HPDE6-E6E7 (cell line): ENCODE results near the gene CIBAR2.
"Not testable (repeated sequence)": the region's sequence is repeated elsewhere in the genome, so short reads cannot be mapped to it uniquely, and the experiment has no call there.

ENCODE experiments used
- DNase-seq: peaks from one replicate; pipeline ENCODE4 v3.0.0; 2011; ENCODE audit warnings: missing footprints; ENCODE audit errors: extremely low spot score

The CIBAR2 gene

GRCh38 chr16:85062845-85063244 is 49.4 kb downstream of the CIBAR2 start:
- DNase-seq = no peak

DNA sequence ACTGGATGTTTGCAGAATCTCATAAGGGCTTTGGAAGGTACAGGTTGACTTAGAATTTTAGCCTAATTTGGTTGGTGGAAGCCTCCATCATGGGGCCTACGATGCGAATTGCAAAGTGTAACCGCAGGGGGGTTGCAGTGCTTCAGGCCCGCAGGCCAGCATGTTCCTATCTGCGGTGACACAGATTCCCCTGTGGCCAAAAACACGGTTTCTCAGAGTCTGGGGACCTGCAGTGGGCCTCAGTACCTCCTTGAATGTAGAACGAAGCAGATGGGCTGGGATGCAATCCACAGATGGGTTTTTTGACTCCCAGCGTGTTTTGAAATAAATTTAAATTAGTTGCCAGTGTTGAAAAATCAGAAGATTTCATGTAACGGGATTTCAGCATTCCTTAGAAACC is 49.9 kb downstream of the CIBAR2 start:
- no peak for DNase-seq

DNA sequence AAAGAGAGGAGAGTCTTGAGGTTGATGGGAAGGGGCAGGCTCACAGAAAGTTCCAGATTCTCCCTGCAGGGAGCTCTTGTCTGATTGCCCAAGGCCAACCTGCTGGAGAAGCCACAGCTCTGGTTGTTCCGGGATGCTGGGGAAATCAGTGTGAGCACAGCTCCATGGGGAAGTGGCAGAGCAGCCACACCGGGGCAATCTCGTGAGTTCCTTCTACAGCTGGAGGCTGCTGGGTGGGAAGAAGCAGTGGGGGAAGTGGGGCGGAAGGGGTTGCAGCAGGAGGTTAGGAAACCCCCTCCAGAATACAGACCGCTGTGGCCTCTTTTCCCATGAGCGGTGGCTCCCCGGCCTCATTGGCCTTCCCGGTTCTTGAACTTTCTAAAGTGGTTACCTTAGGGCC is 50.7 kb downstream of the CIBAR2 start:
- no peak for DNase-seq

DNA sequence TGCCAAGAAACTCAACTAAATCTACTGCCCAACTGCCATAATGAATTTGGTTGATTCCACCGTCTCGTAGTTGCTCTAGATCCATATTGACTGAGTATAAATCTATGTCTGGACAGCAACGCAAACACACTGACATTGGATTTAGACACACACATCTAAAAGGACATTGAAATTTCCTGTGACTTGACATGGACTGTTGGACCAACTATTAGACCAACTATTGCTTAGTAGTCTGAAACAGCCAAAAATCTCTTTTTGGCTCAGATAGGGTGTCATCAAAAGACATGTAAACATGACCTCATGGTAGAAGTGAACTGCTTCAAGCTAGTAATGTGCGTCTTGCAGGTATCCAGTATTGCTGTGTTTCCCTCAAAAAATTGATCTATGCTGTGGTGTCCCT is 53.4 kb downstream of the CIBAR2 start:
- DNase-seq = no peak

DNA sequence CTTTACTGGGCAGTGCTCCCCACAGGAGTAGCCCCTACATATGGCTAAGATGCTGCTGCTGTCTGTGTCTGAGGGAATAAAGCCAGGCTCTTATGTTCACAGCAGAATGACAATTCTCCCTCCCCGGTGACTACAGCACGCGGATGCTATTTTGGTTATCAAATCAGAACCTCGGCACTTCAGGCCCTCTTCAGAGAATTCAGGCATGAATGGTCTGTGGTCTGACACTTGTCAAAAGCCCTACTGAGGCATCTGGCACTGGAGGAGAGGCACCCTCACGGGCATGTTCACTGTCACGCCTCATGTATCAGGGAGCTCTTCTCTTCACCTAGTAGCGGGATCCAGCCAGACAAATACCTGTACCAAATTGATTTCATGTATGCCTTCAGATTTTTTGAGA is 54.3 kb downstream of the CIBAR2 start:
- no peak for DNase-seq

DNA sequence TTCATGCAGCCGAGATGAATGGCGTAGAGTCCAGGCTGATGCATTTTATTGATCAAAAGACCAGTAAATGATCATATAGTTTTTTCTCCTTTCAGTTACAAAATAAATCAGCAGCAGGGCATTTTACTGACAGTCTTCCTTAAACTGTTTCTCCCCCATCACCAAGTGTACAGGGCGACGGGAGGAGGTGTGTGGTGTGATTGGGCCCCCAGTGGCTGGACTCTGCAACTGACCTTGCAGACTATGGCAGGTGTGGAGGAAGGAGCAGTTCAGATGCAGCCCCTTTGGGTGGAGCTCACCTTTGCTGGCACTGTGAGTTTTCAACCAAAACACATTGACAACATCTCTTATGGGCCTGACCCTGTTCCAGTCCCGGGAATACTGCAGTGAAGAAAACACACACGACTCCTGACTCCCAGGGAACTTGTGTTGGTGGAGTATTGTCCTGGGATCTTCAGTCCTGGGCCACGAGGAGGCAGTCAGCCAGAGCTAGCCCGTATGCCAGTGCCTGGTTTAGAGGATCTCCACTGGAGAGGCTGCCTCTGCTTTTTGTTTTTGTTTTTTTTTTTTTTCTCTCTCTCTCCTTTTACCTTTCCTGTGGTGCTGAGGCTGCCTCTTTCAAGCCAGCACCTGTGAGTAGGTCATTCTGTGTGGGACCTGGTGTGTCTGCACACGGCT is 54.9 kb downstream of the CIBAR2 start:
- DNase-seq = peak; percentile 50

DNA sequence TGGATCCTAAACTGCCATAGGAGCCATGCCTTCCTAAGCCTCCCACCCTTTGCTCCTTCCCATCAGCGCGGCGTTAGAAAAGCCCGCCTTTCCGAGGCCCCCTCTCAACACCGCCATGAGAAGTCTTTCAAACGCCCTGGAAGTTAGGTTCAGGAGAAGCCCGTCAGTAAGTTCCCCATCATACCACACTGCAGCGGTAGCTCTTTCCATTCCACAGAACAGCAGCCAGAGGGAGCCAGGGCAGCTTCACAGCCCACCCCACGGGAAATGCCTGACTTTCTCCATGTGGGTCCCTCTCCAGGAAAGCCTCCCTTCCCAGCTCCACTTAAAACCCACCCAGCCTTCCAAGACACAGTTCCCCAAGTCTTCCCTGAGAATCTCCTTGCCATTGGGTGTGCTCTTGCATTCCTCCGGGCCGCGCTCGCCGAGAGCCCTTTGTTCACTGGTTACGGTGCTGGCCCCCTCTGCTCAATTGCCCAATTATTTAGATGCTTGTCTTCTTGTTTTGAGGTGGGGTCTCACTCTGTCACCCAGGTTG is 56.0 kb downstream of the CIBAR2 start:
- DNase-seq = no peak

- no peak for DNase-seq
Measured at GRCh38 chr16:85055493-85056210, 56.6 kb downstream of the CIBAR2 start.

- no peak for DNase-seq
Measured at GRCh38 chr16:85054948-85055492, 57.3 kb downstream of the CIBAR2 start.

- DNase-seq = not testable (repeated sequence)
Measured at GRCh38 chr16:85054321-85054720, 58.0 kb downstream of the CIBAR2 start.

- no peak for DNase-seq
Measured at GRCh38 chr16:85052536-85052935, 59.7 kb downstream of the CIBAR2 start.

- no peak for DNase-seq
Measured at GRCh38 chr16:85051683-85052082, 60.6 kb downstream of the CIBAR2 start.

DNA sequence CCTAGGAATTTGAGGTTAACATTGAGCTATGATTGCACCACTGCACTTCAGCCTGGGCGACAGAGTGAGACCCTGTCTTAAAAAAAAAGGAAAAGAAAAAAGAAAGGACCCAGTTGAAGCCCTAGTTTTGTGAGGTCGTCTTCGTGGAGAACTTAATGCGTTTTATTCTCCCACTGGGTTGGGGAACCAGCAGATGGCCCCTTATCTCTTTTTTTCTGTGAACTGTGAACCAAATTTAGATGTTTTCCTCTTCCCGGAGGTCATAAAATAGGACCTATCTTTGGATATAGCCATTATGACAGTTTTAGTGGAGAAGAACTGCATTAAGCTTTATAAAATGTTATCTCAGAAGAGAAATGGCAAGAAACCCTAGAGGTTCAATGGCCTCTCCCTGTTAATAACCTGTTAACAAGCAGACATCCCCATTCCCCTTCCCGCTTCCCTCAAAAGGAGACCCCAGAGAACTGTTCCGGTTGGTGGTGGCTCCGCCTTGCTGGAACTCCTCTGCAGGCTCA is 61.1 kb downstream of the CIBAR2 start:
- DNase-seq = no peak

- no peak for DNase-seq
Measured at GRCh38 chr16:85049706-85050305, 62.5 kb downstream of the CIBAR2 start.

- DNase-seq = no peak
Measured at GRCh38 chr16:85048921-85049562, 63.2 kb downstream of the CIBAR2 start.
